GM06990 (cell line): Measurements from ENCODE around the gene RASSF5.

Source experiments
- DNase-seq: peaks from one replicate; pipeline ENCODE4 v3.0.0-alpha.2; 2011; ENCODE audit not compliant: insufficient read length; ENCODE audit errors: extremely low read depth
- H3K27me3 ChIP-seq: replicated peaks from 2 replicates; pipeline ENCODE4 v1.6.0; 2011; ENCODE audit warnings: low read length; ENCODE audit not compliant: control insufficient read depth, insufficient read depth
- H3K36me3 ChIP-seq: 2 replicates; pipeline ENCODE4 v1.5.1; 2011; ENCODE audit warnings: low read length; ENCODE audit not compliant: control insufficient read depth, insufficient read depth
- H3K4me3 ChIP-seq: replicated peaks from 2 replicates; pipeline ENCODE4 v1.5.1; 2011; ENCODE audit warnings: low read depth, mild to moderate bottlenecking, control low read depth, low read length
- CTCF ChIP-seq: IDR thresholded peaks from 2 replicates; pipeline ENCODE4 v1.5.1; 2011; ENCODE audit warnings: low read length, control low read depth, mild to moderate bottlenecking, inconsistent platforms; ENCODE audit not compliant: insufficient read depth, poor library complexity, severe bottlenecking

RASSF5 gene

GRCh38 chr1:206521127-206521526 is 13.8 kb downstream of the RASSF5 start:
- DNase-seq, result no peak

GRCh38 chr1:206521694-206522402 is 14.5 kb downstream of the RASSF5 start:
- H3K36me3 ChIP-seq, result no peaks in the 10 kb centered on the region
- H3K27me3 ChIP-seq, result no peaks in the 10 kb centered on the region; the same call in 1 of the 2 replicates
- DNase-seq, result no peak
- TF ChIP-seq CTCF, result no peak
- no peak overlapping the region for H3K4me3 ChIP-seq

More at GRCh38 chr1:206521127-206521526, 13.8 kb downstream of the RASSF5 start:
- Histone ChIP-seq H3K4me3 (no peak overlapping the region), H3K36me3 (no peaks in the 10 kb centered on the region), H3K27me3 (no peaks in the 10 kb centered on the region; the same call in 1 of the 2 replicates)
- no peak for TF ChIP-seq CTCF

GRCh38 chr1:206524739-206525364 is 17.5 kb downstream of the RASSF5 start:
- H3K4me3 ChIP-seq, result no peak overlapping the region
- no peaks in the 10 kb centered on the region for H3K36me3 ChIP-seq
- DNase-seq, result no peak
- TF ChIP-seq CTCF, result no peak
- no peaks in the 10 kb centered on the region for H3K27me3 ChIP-seq

GRCh38 chr1:206526064-206526911 is 19.0 kb downstream of the RASSF5 start:
- H3K4me3 ChIP-seq, result no peak overlapping the region
- H3K27me3 ChIP-seq, result no peaks in the 10 kb centered on the region
- TF ChIP-seq CTCF, result no peak
- DNase-seq, result no peak
- no peaks in the 10 kb centered on the region for H3K36me3 ChIP-seq

- no peak for DNase-seq
- no peak for TF ChIP-seq CTCF
- Histone ChIP-seq H3K27me3 (no peaks in the 10 kb centered on the region), H3K36me3 (no peaks in the 10 kb centered on the region), H3K4me3 (no peak overlapping the region)
Measured at GRCh38 chr1:206529425-206529824, 22.1 kb downstream of the RASSF5 start.
